ENCODE measurements around the gene HDAC4. TPM values are rescaled to one million over a fixed set of nuclear protein-coding genes. Genes with fewer than 3 reads are reported as not detected.

HDAC4 gene
- total RNA-seq, 1 donor from 2014 or later, result 11.8 TPM

GRCh38 chr2:239041062-239041461, 359.8 kb downstream of the HDAC4 start:
- no peak overlapping the region for H3K4me2 ChIP-seq (ENCODE audit: low read length)
- no peak overlapping the region for H3K27ac ChIP-seq (ENCODE audit: low read depth, low read length)
- Mint-ChIP-seq H3K36me3 (ENCODE audit: low read depth, unreplicated experiment) (no peaks in the 10 kb centered on the region), H3K27ac (ENCODE audit: unreplicated experiment) (no peak overlapping the region), H3K9me3 (ENCODE audit: unreplicated experiment) (peaks cover 3% of the 10 kb centered on the region), H3K27me3 (ENCODE audit: low read depth, unreplicated experiment) (peaks cover 34% of the 10 kb centered on the region), H3K4me3 (ENCODE audit: unreplicated experiment) (no peak overlapping the region), H3K4me1 (ENCODE audit: low read depth, unreplicated experiment) (no peaks in the 10 kb centered on the region)
- FAIRE-seq (no peak), DNase-seq (ENCODE audit: low read depth) (no peak)
- H3K4me1 ChIP-seq (ENCODE audit: insufficient read depth, low read length), result no peaks in the 10 kb centered on the region
- no peaks in the 10 kb centered on the region for H3K36me3 ChIP-seq (ENCODE audit: insufficient read depth, low read length)
- H3K9ac ChIP-seq (ENCODE audit: low read length), result no peak overlapping the region
- TF ChIP-seq CTCF (IDR thresholded peaks at IDR 0.05; ENCODE audit: insufficient read depth, low read depth, low read length), result no peak
- TF ChIP-seq EZH2 (IDR thresholded peaks at IDR 0.05; ENCODE audit: insufficient read depth, low read length), result no peak
- no peak overlapping the region for H3K4me3 ChIP-seq (ENCODE audit: insufficient read depth, low read depth, low read length)
- no peaks in the 10 kb centered on the region for H3K79me2 ChIP-seq (ENCODE audit: insufficient read depth, low read length)
- H4K20me1 ChIP-seq (ENCODE audit: insufficient read depth, low read length), result no peaks in the 10 kb centered on the region
- H2AFZ ChIP-seq (ENCODE audit: low read depth, low read length), result no peak overlapping the region
- H3K27me3 ChIP-seq (ENCODE audit: insufficient read depth, low read length), result no peaks in the 10 kb centered on the region
- H3K9me3 ChIP-seq (ENCODE audit: insufficient read depth, low read depth, low read length), result no peaks in the 10 kb centered on the region

- Histone ChIP-seq H2AFZ (ENCODE audit: low read depth, low read length) (no peak overlapping the region), H3K36me3 (ENCODE audit: insufficient read depth, low read length) (no peaks in the 10 kb centered on the region), H3K27me3 (ENCODE audit: insufficient read depth, low read length) (no peaks in the 10 kb centered on the region), H3K4me2 (ENCODE audit: low read length) (no peak overlapping the region), H4K20me1 (ENCODE audit: insufficient read depth, low read length) (no peaks in the 10 kb centered on the region), H3K27ac (ENCODE audit: low read depth, low read length) (no peak overlapping the region), H3K4me3 (ENCODE audit: insufficient read depth, low read depth, low read length) (no peak overlapping the region), H3K9me3 (ENCODE audit: insufficient read depth, low read depth, low read length) (no peaks in the 10 kb centered on the region), H3K79me2 (ENCODE audit: insufficient read depth, low read length) (no peaks in the 10 kb centered on the region), H3K4me1 (ENCODE audit: insufficient read depth, low read length) (no peaks in the 10 kb centered on the region), H3K9ac (ENCODE audit: low read length) (no peak overlapping the region)
- DNase-seq (ENCODE audit: low read depth), result no peak
- H3K9me3 Mint-ChIP-seq (ENCODE audit: unreplicated experiment), result peaks cover 3% of the 10 kb centered on the region
- TF ChIP-seq CTCF (IDR thresholded peaks at IDR 0.05; ENCODE audit: insufficient read depth, low read depth, low read length) (no peak), EZH2 (IDR thresholded peaks at IDR 0.05; ENCODE audit: insufficient read depth, low read length) (no peak)
- FAIRE-seq, result no peak
- H3K36me3 Mint-ChIP-seq (ENCODE audit: low read depth, unreplicated experiment), result no peaks in the 10 kb centered on the region
- no peak overlapping the region for H3K4me3 Mint-ChIP-seq (ENCODE audit: unreplicated experiment)
- no peak overlapping the region for H3K27ac Mint-ChIP-seq (ENCODE audit: unreplicated experiment)
- H3K4me1 Mint-ChIP-seq (ENCODE audit: low read depth, unreplicated experiment), result no peaks in the 10 kb centered on the region
- peaks cover 34% of the 10 kb centered on the region for H3K27me3 Mint-ChIP-seq (ENCODE audit: low read depth, unreplicated experiment)
These were observed 360.6 kb downstream of the HDAC4 start for GRCh38 chr2:239040152-239040761.

- Mint-ChIP-seq H3K4me1 (ENCODE audit: low read depth, unreplicated experiment) (no peaks in the 10 kb centered on the region), H3K27me3 (ENCODE audit: low read depth, unreplicated experiment) (peaks cover 36% of the 10 kb centered on the region), H3K9me3 (ENCODE audit: unreplicated experiment) (peaks cover 3% of the 10 kb centered on the region), H3K27ac (ENCODE audit: unreplicated experiment) (no peak overlapping the region), H3K4me3 (ENCODE audit: unreplicated experiment) (no peak overlapping the region), H3K36me3 (ENCODE audit: low read depth, unreplicated experiment) (no peaks in the 10 kb centered on the region)
- Histone ChIP-seq H3K79me2 (ENCODE audit: insufficient read depth, low read length) (no peaks in the 10 kb centered on the region), H4K20me1 (ENCODE audit: insufficient read depth, low read length) (no peaks in the 10 kb centered on the region), H3K4me1 (ENCODE audit: insufficient read depth, low read length) (no peaks in the 10 kb centered on the region), H3K27me3 (ENCODE audit: insufficient read depth, low read length) (no peaks in the 10 kb centered on the region), H3K4me3 (ENCODE audit: insufficient read depth, low read depth, low read length) (no peak overlapping the region), H2AFZ (ENCODE audit: low read depth, low read length) (no peak overlapping the region), H3K36me3 (ENCODE audit: insufficient read depth, low read length) (no peaks in the 10 kb centered on the region), H3K9ac (ENCODE audit: low read length) (no peak overlapping the region), H3K9me3 (ENCODE audit: insufficient read depth, low read depth, low read length) (no peaks in the 10 kb centered on the region), H3K4me2 (ENCODE audit: low read length) (no peak overlapping the region), H3K27ac (ENCODE audit: low read depth, low read length) (no peak overlapping the region)
- no peak for DNase-seq (ENCODE audit: low read depth)
- no peak for FAIRE-seq
- TF ChIP-seq EZH2 (IDR thresholded peaks at IDR 0.05; ENCODE audit: insufficient read depth, low read length), result no peak
- no peak for TF ChIP-seq CTCF (IDR thresholded peaks at IDR 0.05; ENCODE audit: insufficient read depth, low read depth, low read length)
These were observed 361.4 kb downstream of the HDAC4 start for GRCh38 chr2:239039479-239039861.
